ENCODE measurements around the gene SCFD2. TPM values are rescaled to one million over a fixed set of nuclear protein-coding genes. Genes with fewer than 3 reads are reported as not detected.

The SCFD2 gene
- total RNA-seq, 1 donor from 2014 or later, result 18.6 TPM

DNA sequence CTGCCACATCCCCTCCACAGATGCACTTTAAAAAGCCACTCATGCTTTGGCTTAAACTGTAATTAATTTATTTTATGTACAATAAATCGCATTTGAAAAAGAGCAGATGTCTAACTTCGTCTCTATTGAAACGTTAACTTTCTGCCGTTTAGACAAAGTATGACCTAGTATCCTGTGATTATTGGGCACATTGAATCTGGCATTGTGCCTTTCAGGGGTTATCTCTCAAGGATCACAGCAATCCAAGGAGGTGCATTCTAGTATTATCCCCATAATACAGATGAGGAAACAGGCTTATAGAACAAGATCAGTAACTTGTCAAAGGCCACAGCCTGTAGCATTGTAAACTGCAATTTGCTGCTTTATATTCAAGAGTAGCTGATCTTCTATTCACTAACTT lies 499.1 kb downstream of the SCFD2 start:
- no peak overlapping the region for H3K27ac Mint-ChIP-seq (ENCODE audit: unreplicated experiment)

DNA sequence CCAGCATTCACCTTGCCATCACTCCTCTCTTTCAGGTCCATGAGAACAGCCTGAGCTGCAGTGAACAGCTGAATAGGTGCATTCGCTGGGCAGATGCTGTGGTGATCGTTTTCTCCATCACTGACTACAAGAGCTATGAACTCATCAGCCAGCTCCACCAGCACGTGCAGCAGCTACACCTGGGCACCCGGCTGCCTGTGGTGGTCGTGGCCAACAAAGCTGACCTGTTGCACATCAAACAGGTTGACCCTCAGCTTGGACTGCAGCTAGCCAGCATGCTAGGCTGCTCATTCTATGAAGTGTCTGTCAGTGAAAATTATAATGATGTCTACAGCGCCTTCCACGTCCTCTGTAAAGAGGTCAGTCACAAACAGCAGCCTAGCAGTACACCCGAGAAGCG lies 500.6 kb downstream of the SCFD2 start:
- TF ChIP-seq, protein P1, sequence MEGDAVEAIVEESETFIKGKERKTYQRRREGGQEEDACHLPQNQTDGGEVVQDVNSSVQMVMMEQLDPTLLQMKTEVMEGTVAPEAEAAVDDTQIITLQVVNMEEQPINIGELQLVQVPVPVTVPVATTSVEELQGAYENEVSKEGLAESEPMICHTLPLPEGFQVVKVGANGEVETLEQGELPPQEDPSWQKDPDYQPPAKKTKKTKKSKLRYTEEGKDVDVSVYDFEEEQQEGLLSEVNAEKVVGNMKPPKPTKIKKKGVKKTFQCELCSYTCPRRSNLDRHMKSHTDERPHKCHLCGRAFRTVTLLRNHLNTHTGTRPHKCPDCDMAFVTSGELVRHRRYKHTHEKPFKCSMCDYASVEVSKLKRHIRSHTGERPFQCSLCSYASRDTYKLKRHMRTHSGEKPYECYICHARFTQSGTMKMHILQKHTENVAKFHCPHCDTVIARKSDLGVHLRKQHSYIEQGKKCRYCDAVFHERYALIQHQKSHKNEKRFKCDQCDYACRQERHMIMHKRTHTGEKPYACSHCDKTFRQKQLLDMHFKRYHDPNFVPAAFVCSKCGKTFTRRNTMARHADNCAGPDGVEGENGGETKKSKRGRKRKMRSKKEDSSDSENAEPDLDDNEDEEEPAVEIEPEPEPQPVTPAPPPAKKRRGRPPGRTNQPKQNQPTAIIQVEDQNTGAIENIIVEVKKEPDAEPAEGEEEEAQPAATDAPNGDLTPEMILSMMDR (conservative IDR thresholded peaks at IDR 0.05), result no peak
- Mint-ChIP-seq H3K4me3 (no peak overlapping the region), H3K4me1 (peaks cover 38% of the 10 kb centered on the region), H3K27me3 (ENCODE audit: low read depth) (peaks cover 24% of the 10 kb centered on the region), H3K36me3 (ENCODE audit: low read depth) (peaks cover 4% of the 10 kb centered on the region), H3K9me3 (no peaks in the 10 kb centered on the region), H3K27ac (ENCODE audit: unreplicated experiment) (peak overlapping the region; percentile 84)
- no peak for DNase-seq (ENCODE audit: low read depth, low spot score)

More for the DNA sequence above, 499.1 kb downstream of the SCFD2 start:
- Mint-ChIP-seq H3K36me3 (ENCODE audit: low read depth) (peaks cover 4% of the 10 kb centered on the region), H3K4me1 (peaks cover 27% of the 10 kb centered on the region), H3K9me3 (no peaks in the 10 kb centered on the region), H3K27me3 (ENCODE audit: low read depth) (peaks cover 11% of the 10 kb centered on the region), H3K4me3 (no peak overlapping the region)
- no peak for DNase-seq (ENCODE audit: low read depth, low spot score)
- TF ChIP-seq, protein P1 (conservative IDR thresholded peaks at IDR 0.05), result no peak

DNA sequence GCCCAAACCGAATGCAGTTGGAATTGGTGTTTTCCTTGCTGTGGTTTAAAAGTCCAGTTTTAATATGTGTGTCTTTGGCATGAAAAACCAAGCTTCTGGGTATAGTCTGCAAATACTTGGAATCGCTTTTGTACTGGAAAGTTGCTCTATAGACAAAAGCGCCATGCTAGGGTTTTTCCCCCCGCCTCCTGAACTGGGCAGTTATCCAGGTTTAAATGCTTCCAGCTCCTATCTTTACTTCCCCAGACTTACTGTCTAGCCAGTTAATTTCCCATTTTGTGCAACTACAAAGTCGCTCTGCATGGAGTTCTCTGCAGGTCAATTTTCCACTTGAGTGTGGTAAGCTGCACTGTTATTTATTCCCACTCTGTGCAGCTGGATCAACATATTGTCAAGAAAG lies 501.1 kb downstream of the SCFD2 start:
- H3K27ac Mint-ChIP-seq (ENCODE audit: unreplicated experiment), result no peak overlapping the region
- TF ChIP-seq, protein P1 (conservative IDR thresholded peaks at IDR 0.05), result no peak

DNA sequence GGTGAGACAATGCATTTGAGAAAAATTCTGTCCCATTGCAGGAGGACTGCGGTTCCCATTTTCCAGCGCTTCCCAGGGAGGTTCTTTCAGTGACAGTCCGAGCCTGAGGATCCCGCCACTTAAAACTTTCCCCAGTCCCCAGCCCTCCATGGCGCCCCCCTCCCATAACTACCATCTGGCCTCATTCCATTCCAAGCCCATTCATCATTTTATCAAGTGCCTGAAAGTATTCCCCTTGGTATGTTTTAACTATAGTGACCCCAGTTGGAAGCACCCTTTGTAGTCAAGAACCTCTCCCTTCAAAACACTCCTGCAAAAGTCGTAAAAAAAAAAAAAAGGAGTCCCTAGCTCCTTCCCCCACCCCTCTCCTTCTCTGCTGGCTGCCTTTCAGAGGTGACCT lies 502.5 kb downstream of the SCFD2 start:
- H3K4me1 Mint-ChIP-seq, result peaks cover 30% of the 10 kb centered on the region
- DNase-seq (ENCODE audit: low read depth, low spot score), result no peak
- peaks cover 7% of the 10 kb centered on the region for H3K36me3 Mint-ChIP-seq (ENCODE audit: low read depth)
- H3K27me3 Mint-ChIP-seq (ENCODE audit: low read depth), result peaks cover 35% of the 10 kb centered on the region
- peak overlapping the region; percentile 86 for H3K4me3 Mint-ChIP-seq
- H3K9me3 Mint-ChIP-seq, result peaks cover 3% of the 10 kb centered on the region
- TF ChIP-seq, protein P1 (conservative IDR thresholded peaks at IDR 0.05), result no peak
- H3K27ac Mint-ChIP-seq (ENCODE audit: unreplicated experiment), result no peak overlapping the region

More for the DNA sequence above, 501.1 kb downstream of the SCFD2 start:
- Mint-ChIP-seq H3K4me3 (peak overlapping the region; percentile 86), H3K36me3 (ENCODE audit: low read depth) (peaks cover 4% of the 10 kb centered on the region), H3K4me1 (peaks cover 38% of the 10 kb centered on the region), H3K9me3 (no peaks in the 10 kb centered on the region), H3K27me3 (ENCODE audit: low read depth) (peaks cover 29% of the 10 kb centered on the region)
- no peak for DNase-seq (ENCODE audit: low read depth, low spot score)

DNA sequence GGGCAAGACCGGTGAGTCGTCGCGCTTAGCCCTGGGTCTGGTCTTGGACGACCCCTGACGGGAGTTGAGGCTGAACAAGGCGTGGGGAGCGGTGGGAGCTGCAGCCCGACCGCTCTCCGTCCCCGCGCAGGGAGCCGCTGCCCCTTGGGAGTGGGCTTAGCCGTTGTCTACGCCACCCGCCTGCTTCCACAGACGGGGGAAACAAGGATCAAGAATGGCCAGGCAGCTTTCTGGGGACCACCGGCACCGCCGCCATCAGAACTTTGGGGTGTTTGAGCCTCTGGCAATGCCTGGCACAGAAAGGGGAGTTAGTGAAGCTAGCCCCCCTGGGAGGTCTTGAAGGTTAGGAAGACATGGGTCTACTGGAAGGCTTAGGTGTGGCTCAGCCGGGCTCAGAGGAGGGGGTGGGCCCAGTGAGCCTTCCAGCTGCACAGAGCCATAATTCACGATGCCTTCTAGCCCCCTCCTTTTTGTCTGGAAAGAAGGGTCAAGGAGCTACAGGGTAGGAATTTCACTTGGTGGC lies 503.2 kb downstream of the SCFD2 start:
- no peak for DNase-seq (ENCODE audit: low read depth, low spot score)
- H3K36me3 Mint-ChIP-seq (ENCODE audit: low read depth), result peaks cover 12% of the 10 kb centered on the region
- no peak overlapping the region for H3K27ac Mint-ChIP-seq (ENCODE audit: unreplicated experiment)
- H3K9me3 Mint-ChIP-seq, result peaks cover 8% of the 10 kb centered on the region
- peaks cover 35% of the 10 kb centered on the region for H3K27me3 Mint-ChIP-seq (ENCODE audit: low read depth)
- peak overlapping the region; percentile 86 for H3K4me3 Mint-ChIP-seq
- TF ChIP-seq, protein P1 (conservative IDR thresholded peaks at IDR 0.05), result no peak
- peaks cover 24% of the 10 kb centered on the region for H3K4me1 Mint-ChIP-seq
